ENCODE measurements around the gene DDIT4.
A peak's percentile ranks its signal among the peaks of the same experiment; 100 is the strongest.

DDIT4 gene

DNA sequence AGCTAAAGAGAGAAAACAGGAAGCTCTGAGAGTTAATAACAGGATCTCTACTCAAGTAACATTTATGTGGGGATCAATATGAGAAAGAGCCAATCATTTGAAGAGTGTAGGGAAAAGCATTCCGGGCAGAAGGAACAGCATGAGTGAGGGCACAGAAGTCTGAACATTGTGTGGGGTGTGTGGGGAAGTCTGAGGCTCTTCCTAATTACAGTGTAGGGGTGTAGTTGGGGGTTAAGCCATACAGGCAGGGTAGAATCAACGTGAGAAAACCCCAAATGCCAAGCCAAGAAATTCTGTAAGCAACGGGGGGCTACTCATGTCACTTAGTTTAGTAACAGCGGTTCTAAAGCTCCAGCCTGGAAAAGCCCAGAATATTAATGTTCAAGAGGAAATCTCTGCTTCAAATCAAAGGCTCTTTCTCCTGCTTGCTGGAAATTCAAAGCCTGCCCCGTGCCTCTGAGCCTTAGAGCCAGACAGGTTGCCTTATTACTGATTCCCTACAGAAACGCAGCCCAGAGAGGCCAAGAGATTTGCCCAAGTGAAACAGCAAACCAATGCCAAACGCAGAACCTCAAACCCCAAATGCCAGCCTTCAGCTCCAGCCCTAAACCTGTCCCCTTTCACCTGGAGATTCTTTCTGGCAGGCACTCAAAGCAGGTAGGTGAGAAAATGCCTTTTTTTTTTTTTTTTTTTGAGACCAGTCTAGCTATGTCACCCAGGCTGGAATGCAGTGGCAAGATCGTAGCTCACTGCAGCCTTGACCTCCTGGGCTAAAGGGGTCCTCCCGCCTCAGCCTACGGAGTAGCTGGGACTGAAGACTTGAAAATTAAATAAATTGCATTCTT is 44.9 kb downstream of the DDIT4 start:
- no peak for DNase-seq

DNA sequence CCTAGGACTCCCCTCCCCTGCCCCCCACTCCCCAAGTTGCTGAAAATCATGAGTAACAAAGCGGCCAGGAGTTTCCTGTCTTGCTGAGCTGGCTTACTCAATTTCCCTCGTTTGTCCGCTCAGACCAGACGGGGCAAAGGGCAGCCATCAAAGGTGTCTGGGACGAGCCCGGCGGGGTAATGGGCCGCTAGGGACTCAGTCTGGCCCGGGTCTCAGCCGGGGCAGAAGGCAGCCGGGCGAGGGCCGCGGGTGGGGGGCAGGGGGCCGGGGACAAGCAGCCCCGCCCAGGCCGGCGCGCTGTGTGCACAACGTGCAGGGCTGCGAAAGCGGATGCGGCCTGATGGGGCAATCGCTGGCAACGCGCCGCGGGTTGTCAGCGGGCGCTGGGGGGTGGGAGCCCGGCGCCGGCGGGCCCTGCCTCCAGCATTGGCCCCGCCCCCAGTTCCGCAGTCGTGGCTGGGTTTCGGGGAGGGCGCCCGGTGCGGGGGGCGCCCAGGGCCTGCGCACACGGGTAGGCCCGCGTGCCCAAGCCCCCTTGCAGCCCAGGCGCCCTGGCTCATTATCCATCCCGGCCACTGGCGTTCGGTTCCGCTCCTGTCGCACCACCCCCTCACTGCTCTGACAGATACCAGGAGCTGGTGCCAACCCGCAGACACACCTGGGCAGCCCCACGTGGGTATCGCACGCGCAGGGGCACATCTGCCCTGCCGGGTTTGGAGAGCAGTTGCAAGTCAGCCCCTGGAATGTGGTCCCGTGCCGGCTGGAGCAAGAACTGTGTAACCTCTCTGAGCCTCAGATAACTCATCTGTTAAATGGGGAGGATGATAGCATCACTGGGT is 45.9 kb downstream of the DDIT4 start:
- peak; percentile 90 for DNase-seq

DNA sequence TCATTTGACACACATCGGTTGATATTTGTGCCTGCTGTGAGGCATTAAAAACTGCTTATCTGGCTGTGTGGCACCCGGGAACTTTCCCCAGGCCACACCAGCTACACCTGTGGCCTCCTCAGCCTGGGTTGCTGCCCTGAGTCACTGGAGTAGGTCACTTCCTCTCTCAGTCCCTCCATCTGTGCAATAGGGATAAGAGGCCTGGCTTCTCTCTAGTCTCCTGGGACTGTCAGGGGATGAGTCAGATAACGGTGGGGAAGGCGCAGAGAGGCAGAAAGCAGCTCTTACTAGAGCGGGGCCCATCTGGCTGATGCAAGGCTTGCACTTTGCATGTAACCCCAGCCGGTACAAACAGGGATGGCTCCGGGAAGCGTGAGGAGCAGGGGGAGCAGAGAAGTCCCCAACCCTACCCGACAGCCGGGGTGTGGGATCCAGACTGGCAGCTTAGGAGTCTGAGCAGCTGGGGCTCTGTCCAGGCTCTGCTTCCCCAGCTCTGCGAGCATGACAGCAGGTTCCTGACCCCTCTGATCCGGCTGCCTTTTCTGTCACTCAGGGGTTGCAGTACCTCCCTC is 47.0 kb downstream of the DDIT4 start:
- DNase-seq: peak; percentile 100

DNA sequence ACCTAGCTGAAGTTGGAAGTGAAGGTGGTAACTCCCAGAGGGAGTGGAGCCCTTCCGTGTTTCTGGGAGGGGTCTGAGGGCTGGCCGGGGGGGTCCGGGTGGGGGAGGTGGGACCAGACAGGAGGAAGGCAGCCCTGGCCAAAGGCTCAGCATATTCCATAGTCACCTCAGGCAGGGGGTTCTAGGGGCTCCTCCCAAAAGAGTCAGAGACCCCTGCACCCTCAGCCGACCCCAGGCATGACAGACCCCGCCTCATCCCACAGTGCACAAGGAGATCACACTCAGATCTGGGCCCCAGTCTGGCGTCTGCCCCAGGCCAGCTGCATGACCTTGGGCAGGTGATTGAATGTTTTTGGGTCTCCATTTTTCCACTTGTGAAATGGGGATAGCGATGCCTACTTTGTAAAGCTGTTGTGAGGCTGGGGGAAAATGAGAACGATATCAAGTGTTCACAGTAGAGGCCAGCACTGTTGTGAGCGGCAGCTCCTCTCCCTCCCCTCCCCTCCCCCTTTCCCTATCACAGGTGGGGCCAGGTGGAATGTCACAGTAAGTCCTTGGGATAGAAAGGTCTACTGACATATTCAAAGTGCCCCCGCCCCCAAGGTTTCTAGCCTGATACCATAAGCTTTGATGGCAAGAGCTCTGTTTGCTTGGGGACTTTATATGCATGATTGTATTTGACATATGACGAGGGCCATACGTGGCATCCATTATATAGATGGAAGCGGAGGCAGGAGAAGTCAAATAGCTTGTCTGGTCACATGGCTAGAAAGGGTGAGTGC is 47.7 kb downstream of the DDIT4 start:
- peak; percentile 36 for DNase-seq

DNA sequence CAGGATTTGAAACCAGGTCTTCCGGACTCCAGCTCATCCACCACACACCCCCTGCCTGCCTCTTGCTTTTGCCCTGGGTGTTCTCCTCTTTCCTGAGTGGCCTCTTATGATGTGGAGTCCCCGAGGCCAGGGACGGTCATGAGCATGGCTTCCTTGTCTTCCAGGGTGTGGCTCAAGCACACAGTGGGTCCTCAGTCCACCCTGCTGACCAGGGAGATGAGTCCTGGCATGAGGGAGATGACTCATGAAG is 48.2 kb downstream of the DDIT4 start:
- DNase-seq: no peak

DNA sequence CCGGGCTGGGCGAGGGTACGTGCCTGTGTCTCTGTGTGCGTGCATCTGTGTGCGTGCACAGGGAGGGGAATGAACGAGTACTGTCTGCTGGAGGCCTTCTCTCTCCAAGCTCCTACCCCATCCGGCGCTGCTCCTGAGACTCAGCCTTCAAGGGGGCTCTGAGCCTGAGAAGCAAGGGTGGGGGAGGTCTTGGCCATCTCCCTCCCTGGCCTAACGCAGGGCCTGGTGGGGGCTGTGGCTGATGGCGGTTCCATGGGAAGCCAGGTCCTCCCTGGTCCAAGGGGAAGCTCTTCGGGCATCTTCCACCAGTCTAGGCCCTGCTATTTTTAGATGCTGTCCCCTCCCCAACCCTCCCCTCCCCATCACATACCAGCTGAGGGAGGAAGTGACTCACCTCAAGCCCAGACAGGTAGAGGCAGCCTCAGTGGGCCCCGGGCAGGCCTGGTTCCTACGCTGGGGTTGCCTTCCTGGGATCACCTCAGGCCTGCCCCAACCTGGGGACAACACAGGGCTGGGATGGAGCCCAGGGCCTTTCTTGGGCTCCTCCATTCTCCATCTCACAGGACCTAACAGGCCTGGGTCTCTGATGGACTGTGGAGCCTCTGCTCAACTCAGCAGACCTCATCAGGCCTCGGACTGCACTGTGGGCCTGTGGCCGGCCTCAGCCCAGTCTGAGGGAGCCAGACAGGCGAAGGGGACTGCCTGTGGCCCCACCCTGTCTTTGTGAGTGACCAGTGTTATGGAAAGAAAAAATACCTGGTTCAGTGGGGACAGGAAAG is 48.7 kb downstream of the DDIT4 start:
- DNase-seq: no peak

DNA sequence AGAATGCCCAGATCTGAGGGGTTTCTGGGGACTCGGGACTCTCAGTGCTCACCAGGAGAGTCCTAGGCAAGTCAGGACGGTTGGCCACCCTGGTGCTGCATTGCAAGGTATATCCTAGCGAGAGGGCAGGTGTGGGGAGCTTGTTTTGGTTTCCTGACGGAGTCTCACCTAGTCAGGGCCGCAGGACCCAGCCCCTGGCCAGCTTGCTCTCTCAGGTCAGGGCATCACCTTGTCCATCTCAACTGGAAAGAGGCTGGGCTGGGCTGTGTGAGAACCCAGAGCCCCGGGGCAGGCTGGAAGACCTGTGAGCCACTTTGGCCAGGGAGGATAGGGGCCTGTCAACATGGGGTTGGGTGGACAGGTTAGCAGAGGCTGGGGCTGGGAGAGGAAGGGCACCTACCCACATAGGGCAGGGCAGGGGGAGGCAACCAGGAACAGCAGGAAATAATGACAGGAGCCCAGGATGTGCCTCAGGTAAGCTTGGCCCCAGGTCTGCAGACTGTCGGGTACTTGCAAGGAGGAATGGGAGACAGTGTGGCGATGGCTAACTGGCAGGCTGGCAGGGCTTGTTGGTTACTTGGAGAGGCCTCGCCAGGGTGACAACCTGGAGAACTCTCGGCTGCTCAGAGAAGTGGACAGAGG is 49.5 kb downstream of the DDIT4 start:
- DNase-seq: no peak

DNA sequence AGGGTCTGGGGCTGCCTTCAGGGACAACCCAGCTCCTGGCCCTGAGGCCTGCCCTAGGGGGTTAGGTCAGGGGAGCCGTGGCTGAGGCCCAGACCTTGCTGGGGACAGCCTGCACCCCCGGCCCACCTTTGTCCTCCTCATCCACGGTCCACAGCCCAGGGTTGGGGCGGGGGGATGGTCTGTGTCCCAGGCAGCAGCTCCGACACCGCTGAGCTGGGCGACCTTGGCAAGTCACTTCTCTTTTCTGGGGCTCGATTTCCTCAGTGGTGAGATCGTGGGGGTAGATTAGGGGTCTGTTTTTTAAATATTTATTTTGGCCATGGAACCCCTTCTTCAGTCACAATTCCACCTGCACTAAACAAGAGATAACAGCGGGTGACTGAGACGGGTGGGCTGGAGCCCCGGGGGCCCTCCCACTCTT is 50.1 kb downstream of the DDIT4 start:
- DNase-seq: no peak
